GM21786 (cell line): ENCODE results near the gene CNP.
"Not testable (repeated sequence)": the region's sequence is repeated elsewhere in the genome, so short reads cannot be mapped to it uniquely, and the experiment has no call there.

Experiments used
- ATAC-seq: cut with Tn5 transposase; IDR thresholded peaks from one replicate; pipeline ENCODE4 v1.9.1; 2021; ENCODE audit not compliant: unreplicated experiment

CNP gene

DNA sequence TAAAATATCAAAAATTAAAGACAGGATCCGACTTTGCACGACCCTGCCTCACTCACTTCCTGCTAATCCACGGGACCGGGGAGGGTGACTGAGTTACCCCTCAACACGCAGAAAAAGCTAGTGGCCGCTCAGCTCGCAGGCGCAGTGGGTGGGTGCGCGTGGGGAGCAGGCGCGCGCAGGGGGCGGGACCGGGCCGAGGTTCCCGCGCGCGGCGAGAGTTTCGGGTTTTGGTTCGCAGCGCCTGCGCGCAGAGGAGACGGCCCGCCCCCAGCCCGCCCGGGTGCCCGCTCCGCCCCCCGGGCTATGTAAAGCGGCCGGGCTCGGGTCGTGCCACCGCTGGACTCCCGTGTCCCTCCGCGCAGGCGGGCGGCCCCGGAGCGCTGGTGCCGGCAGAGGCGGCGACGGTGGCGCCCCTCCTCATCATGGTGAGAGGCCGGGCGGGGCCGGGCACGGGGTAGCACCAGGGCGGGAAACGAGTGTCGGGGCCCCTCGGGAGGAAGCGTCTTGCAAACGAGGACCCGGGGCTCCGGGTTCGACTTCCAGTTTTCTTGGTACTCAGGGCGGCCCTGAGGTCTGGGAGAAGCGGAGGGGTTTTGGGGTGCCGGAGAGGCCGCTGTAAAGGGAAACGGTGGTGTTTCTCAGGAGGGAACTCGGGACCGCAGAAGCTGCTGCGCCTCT, at the start of gene CNP:
Gene CNP (plus strand): TSS at position 333 of the 678 bp plus-strand sequence. CDS start 90 bp downstream, at position 423.
- peak; percentile 45 for ATAC-seq

GRCh38 chr17:41917192-41917591, 49.4 kb upstream of the CNP start:
- ATAC-seq: no peak

DNA sequence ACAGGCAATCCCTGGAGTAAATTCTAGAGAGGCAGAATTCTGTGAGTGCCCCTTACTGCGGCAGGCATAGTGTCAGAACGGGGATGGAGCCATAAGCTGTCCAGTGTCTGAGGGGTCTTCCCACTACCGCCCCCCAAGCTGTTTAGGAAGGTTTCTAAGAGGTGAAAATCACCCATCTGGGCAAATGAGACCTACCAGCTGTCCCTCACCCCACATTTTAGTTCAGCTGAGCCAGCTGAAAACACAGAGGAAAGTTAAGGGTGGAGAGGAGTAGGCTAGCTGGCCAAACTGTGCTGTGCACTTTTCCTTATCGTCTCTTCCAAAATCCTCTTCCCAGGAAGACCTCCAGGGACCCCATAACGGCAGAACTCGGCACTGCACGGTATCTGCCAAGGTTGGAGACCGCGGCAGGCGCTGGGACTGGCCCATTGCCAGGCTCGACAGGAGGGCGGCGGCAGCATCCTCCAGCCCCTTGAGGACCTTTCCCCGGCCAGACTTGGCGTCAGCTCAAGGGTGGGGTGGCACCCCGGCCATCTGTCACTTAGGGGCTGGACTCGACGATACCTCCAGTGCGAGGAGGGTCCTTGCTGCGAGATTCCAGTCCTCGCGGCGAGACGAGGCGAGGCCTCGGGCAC, 48.8 kb upstream of the CNP start:
- ATAC-seq: no peak

- ATAC-seq: peak; percentile 92
Measured at GRCh38 chr17:41918314-41919164, 48.1 kb upstream of the CNP start, which contains the start of gene ACLY. Gene ACLY, minus strand, starts transcription at chr17:41918951. Its CDS starts 5,078 bp downstream, at chr17:41913873.

- ATAC-seq: peak; percentile 16
Measured at GRCh38 chr17:41919165-41919817, 47.3 kb upstream of the CNP start.

DNA sequence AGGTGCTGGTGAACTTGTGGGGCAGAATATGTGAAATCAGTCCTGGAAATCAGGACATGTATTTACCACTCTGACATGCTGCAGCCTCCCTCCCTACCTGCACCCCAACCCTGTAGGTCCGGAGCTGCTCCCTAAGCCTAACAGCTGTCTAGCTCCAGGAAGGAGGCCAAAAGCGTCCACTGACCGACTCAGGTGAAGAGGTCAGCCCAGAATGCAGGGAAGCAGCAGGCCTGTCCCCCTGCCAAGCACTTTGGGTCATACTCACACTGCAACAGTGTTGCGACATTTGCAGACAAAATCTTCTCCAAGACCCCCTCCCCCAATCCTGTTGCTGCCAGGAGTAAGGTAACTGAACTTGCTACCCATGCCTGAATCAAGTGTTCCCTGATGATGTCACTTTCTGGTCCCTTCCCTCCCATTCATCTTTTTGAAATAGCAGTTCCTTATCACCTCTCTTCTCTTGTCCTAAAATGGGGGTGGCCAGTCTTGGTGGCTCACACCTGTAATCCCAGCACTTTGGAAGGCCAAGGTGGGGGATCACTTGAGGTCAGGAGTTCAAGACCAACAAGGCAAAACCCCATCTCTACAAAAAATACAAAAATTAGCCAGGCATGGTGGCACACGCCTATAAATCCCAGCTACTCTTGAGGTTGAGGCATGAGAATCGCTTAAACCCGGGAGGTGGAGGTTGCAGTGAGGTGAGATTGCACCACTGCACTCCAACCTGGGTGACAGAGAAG, 46.6 kb upstream of the CNP start:
- ATAC-seq: no peak

DNA sequence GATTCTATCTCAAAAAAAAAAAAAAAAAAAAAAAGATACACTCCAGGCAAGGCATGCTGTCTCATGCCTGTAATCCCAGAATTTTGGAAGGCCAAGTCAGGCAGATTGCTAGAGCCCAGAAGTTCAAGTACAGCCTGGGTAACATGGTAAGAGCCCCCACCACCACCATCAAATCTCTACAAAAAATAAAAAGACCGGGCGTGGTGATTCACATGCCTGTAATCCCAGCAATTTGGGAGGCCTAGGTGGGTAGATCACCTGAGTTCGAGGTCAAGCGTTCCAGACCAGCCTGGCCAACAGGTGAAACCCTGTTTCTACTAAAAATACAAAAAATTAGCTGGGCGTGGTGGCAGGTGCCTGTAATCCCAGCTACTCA, 46.0 kb upstream of the CNP start:
- ATAC-seq: no peak

DNA sequence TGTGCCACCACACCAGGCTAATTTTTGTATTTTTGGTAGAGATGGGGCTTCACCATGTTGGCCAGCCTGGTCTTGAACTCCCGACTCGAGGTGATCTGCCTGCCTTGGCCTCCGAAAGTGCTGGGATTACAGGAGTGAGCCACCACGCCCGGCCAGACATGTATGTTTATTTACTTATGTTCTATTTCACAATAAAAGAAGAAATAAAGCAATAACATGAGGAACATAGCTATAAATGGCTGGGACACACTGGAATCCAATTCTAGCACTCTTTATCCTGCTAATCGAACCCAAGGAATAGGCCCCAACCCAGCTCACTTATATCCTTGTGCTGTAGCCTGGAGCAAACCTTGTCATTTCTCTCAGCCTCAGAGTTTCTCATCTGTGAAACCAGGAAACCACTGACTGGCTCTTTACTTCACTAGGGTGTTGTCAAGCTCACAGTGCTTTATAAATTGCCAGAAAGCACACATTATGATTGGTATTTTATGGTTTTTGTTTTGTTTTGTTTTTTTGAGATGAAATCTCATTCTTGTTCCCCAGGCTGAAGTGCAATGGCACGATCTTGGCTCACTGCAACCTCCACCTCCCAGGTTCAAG, 40.5 kb upstream of the CNP start:
- no peak for ATAC-seq

DNA sequence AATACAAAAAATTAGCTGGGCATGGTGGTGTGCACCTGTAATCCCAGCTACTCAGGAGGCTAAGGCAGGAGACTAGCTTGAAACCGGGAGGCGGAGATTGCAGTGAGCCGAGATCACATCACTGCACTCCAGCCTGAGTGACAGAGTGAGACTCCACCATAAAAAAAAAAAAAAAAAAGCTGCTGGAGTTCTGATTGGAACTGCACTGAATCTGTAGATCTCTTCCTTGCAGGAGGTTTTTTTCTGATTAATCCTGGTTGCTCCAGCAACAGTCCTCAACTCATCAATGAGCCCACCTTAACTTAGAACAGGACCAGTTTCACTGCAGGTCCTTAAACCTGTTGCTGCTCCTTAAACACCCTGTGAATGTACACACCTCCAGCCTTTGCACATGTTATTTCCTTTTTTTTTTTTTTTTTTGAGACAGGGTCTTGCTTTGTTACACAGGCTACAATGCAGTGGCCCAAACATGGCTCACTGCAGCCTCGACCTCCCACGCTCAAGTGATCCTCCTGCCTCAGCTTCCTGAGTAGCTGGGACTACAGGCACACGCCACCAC, 37.8 kb upstream of the CNP start:
- no peak for ATAC-seq

DNA sequence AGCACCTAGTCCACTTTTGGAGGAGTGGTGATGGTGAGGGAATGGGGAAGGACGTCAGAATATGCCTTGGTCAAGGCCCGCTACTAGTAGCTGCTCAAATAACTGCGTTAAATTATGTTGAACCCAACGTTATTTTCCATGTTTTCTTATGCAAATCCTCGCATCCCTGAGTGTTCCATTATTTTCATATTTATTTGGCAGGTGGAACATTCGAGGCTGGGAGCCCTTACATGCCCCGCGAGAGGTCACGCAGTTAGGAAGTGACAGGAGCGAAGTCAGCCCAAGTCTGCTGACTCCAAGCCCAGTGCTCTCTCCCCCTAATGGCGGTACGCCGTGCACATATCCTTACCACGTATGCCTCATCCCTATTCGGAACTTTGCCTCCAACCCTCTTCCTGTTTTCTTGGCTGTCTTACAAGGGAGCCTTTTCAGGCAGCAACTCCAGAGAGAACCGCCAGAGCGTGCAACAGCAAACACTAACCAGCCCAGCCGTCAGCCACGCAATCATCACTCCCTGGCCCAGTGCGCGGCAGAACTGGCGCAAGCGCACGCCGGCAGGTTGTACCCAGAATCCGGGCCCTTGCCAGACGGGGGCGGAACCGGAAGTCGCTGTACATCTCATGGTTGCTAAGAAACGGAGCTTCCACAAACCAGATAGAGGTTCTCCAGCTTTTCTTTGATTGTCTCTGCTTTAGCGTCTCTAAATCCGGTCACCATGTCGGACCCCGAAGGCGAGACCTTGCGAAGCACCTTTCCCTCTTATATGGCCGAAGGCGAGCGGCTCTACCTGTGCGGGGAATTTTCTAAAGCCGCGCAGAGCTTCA, 36.4 kb upstream of the CNP start, which contains the start of gene ODAD4:
Gene ODAD4 (plus strand): TSS at position 609 of the 824 bp plus-strand sequence. CDS start 107 bp downstream, at position 716.
- ATAC-seq: peak; percentile 95

DNA sequence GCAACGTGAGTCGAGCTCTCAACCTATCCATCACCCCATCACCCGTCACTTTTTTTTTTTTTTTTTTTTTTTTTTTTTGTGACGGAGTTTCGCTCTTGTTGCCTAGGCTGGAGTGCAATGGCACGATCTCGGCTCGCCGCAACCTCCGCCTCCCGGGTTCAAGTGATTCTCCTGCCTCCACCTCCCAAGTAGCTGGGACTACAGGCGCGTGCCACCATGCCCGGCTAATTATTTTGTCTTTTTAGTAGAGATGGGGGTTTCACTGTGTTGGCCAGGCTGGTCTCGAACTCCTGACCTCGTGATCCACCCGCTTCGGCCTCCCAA, 35.8 kb upstream of the CNP start:
- ATAC-seq: not testable (repeated sequence)

GRCh38 chr17:41931715-41932114, 34.9 kb upstream of the CNP start:
- not testable (repeated sequence) for ATAC-seq

DNA sequence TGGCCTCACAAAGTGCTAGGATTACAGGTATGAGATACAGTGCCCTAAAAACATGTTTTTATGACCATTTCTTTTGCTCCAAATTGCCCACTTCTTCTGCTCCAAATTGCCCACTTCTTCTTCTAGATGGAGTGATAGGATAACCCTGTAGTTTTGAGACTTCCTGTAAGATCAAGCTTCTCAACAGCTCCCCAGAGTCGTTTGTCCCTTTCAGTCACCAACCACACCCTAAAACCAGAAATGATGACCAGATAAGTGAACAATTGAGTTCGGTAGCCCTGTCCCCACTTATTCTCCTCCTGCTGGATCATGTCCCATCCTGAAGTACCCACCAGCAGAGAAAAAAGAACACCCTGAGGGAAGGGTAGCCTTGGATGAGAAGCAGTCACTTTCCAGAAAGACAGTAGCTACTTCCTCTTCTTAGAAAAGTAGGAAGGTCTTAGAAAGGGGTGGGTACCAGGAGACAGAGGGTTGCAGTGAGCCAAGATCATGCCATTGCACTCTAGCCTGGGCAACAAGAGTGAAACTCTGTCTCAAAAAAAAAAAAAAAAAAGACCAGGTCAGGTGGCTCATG, 33.7 kb upstream of the CNP start:
- ATAC-seq: no peak

DNA sequence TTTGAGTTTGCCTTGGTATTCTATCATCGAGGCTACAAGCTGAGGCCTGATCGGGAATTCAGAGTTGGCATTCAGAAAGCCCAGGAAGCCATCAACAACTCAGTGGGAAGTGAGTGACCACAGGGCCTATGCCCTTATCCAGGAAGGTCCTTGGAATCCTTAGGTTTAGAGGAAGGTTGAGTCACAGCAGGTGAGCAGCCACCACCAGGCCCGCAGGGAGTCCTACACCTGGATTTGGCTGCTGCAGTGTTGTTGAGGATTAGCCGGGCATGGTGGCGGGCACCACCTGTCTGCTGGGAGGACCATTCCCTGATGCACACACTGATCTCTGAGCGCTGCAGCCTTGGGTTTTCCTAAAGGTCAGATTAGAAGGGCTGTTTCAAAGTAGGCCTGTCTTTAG, 31.0 kb upstream of the CNP start:
- no peak for ATAC-seq

DNA sequence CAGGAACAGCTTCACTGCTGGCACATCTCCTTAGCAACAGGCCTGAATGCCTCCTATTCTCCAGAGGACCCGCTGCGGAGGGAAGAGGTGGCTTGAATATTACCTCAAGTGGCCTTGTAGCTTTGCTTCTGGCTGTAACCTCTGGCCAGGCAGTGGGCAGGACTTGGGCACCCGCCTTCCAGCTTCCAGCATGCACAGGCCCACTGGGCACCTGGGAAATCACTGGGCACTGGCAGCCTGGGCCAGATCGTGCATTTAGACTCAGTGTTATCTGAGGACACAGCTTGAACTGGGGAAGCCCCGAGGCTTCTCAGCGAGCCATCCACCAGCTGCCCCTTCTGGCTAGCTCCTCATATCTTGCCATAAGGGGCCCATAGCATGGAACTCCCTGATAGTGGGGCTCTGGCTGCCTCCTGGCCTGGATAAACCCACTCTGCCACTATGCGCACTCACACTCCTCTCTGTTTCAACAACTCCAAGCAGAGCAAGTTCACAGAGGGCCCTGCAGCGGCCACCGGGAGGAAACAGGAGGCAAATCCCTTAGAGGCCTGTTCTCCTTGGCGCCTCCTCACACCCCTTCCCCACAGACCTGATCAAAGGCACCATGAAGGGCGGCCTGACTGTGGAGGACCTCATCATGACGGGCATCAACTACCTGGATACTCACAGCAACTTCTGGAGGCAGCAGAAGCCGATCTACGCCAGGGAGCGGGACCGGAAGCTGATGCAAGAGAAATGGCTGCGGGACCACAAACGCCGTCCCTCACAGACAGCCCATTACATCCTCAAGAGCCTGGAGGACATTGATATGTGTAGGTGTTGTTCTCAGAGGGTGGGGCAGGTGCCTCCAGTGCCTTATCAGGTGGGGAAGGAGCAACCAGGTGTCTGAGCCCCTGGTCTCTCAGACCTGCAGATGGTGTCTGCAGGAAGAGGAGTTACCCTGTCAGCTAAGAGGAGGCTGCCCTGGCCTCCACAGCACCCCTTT, 28.3 kb upstream of the CNP start:
- no peak for ATAC-seq

DNA sequence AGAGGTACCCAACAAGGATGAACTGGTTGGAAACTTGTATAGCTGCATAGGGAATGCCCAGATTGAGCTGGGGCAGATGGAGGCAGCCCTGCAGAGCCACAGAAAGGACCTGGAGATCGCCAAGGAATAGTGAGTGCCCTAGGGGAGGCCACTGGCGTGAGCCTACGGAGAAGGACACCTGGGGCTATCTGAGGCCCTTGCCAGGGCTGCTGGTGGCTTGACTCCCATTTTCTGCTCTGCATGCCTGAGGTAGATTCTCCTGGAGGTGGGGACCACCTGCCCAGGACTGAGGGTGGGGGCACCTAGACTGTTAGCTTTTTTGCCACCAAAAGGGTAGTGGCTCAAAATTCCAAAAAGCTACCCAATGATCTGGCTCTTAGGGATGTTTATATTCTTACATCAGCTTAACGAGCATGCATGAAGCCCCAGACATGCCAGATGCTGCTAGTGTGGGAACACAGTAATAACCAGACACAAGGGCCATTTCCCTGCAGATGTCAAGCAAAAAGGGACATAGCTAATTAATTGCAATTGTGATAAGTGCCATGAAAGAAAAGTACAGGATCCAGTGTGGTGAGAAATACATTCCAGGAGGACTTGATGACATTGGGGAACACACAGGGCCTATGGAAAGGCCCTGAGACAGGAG, 27.4 kb upstream of the CNP start:
- no peak for ATAC-seq

GRCh38 chr17:41939693-41940090, 26.9 kb upstream of the CNP start:
- ATAC-seq: no peak
